GM18951 (cell line): Measurements from ENCODE around the gene POLR1A.

Experiments used
- POLR2A ChIP-seq: IDR thresholded peaks from 4 replicates; pipeline ENCODE4 v1.6.1; 2011; ENCODE audit warnings: mild to moderate bottlenecking; ENCODE audit not compliant: insufficient read length, insufficient read depth; ENCODE audit errors: extremely low read depth
- in situ Hi-C: fragments of 300-500 bp; cut with MboI; formaldehyde crosslinking; loops from one replicate; pipeline ENCODE4 v1.12.0; 2022; ENCODE audit warnings: low sequenced_read_pairs, mixed read lengths, inconsistent platforms; ENCODE audit not compliant: unreplicated experiment

Gene POLR1A

GRCh38 chr2:86105252-86105968 is at the start of gene POLR1A:
Gene POLR1A (minus strand): TSS chr2:86105886. CDS start chr2:86105776, 110 bp downstream.
- in situ Hi-C loops, result no loop called here

GRCh38 chr2:86150502-86150901 is 44.8 kb upstream of the POLR1A start:
- in situ Hi-C loops, result no loop called here
- no peak for TF ChIP-seq POLR2A

More at GRCh38 chr2:86105252-86105968, at the start of gene POLR1A:
- TF ChIP-seq POLR2A, result no peak

- no peak for TF ChIP-seq POLR2A
- in situ Hi-C loops, result no loop called here
Observed at GRCh38 chr2:86147793-86148192, 42.1 kb upstream of the POLR1A start.

- in situ Hi-C loops, result no loop called here
Observed at GRCh38 chr2:86143926-86144685, 38.4 kb upstream of the POLR1A start.

GRCh38 chr2:86143307-86143706 is 37.6 kb upstream of the POLR1A start:
- TF ChIP-seq POLR2A, result no peak
- in situ Hi-C loops, result no loop called here

More at GRCh38 chr2:86143926-86144685, 38.4 kb upstream of the POLR1A start:
- no peak for TF ChIP-seq POLR2A

GRCh38 chr2:86142436-86143257 is 37.0 kb upstream of the POLR1A start:
- TF ChIP-seq POLR2A, result peak; percentile 0
- in situ Hi-C loops, result no loop called here

GRCh38 chr2:86140969-86141392 is 35.3 kb upstream of the POLR1A start:
- in situ Hi-C loops, result no loop called here
- peak; percentile 3 for TF ChIP-seq POLR2A

GRCh38 chr2:86139981-86140380 is 34.3 kb upstream of the POLR1A start:
- in situ Hi-C loops, result no loop called here

GRCh38 chr2:86138736-86139625 is 33.3 kb upstream of the POLR1A start:
- TF ChIP-seq POLR2A, result no peak
- in situ Hi-C loops, result no loop called here

More at GRCh38 chr2:86139981-86140380, 34.3 kb upstream of the POLR1A start:
- TF ChIP-seq POLR2A, result no peak

- in situ Hi-C loops, result no loop called here
- TF ChIP-seq POLR2A, result no peak
Observed at GRCh38 chr2:86136141-86136540, 30.5 kb upstream of the POLR1A start.

- in situ Hi-C loops, result no loop called here
- TF ChIP-seq POLR2A, result no peak
Observed at GRCh38 chr2:86135653-86136052, 30.0 kb upstream of the POLR1A start.

- no peak for TF ChIP-seq POLR2A
- in situ Hi-C loops, result no loop called here
Observed at GRCh38 chr2:86134709-86135108, 29.0 kb upstream of the POLR1A start.
